Measurements from ENCODE around the gene PCYT2.

DNA sequence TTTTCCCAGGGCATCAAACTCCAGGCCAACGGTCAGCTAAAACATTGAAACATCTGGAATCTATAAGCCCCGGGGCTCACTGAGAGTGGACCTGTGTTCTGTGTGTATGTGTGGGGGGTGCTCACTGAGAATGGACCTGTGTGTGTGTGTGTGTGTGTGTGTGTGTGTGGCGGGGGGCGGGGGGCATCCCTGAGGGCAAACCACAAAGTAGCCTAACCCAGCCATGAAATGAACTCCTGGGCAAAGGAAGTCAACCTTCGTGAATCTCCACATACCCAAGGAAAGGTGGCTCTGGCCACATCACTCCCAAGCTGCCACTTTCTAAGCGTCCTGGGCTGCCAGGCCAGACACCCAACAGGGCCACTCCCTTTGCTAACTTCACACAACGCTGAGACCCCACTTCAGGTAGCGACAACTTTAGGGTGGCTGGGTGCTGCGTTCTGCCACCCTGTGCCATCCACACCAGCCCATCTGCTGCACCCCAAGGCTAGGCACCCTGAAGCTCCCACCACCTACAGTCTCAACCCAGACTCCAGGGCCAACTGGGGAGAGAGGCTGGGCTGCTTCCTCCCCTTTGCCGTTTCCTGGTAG is 14.8 kb upstream of the PCYT2 start:
- TF ChIP-seq, protein P1, sequence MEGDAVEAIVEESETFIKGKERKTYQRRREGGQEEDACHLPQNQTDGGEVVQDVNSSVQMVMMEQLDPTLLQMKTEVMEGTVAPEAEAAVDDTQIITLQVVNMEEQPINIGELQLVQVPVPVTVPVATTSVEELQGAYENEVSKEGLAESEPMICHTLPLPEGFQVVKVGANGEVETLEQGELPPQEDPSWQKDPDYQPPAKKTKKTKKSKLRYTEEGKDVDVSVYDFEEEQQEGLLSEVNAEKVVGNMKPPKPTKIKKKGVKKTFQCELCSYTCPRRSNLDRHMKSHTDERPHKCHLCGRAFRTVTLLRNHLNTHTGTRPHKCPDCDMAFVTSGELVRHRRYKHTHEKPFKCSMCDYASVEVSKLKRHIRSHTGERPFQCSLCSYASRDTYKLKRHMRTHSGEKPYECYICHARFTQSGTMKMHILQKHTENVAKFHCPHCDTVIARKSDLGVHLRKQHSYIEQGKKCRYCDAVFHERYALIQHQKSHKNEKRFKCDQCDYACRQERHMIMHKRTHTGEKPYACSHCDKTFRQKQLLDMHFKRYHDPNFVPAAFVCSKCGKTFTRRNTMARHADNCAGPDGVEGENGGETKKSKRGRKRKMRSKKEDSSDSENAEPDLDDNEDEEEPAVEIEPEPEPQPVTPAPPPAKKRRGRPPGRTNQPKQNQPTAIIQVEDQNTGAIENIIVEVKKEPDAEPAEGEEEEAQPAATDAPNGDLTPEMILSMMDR (IDR thresholded peaks at IDR 0.05) = no peak
- TF ChIP-seq EP300 (IDR thresholded peaks at IDR 0.05; ENCODE audit: low read depth) (no peak), POLR2A (IDR thresholded peaks at IDR 0.05) (no peak), POLR2AphosphoS5 (IDR thresholded peaks at IDR 0.05) (no peak)
